Neutrophil (primary cell): ENCODE results near the gene SLC37A2.

ENCODE experiments used
- H3K27ac ChIP-seq: fragments of 200-600 bp; sonication (generic); 2 replicates; pipeline ENCODE4 v1.5.1; 2016; ENCODE audit warnings: mild to moderate bottlenecking, moderate library complexity
- H3K27me3 ChIP-seq: fragments of 200-600 bp; sonication (generic); 2 replicates; pipeline ENCODE4 v1.6.0; 2016; ENCODE audit warnings: mild to moderate bottlenecking
- H3K36me3 ChIP-seq: fragments of 200-600 bp; sonication (generic); 2 replicates; pipeline ENCODE4 v1.5.1; 2017
- H3K4me1 ChIP-seq, 2 experiments: fragments of 200-600 bp in 1 of 2; sonication (generic) in 1 of 2; 1 replicate in 1 of 2; 2 replicates in 1 of 2; pipeline versions ENCODE4 v1.5.1 to v1.6.1; 2013 to 2016; ENCODE audit warnings: low read depth in 1 of 2, low read length in 1 of 2, mild to moderate bottlenecking in 1 of 2, moderate library complexity in 1 of 2; ENCODE audit not compliant: control insufficient read depth in 1 of 2, insufficient read depth in 1 of 2
- H3K4me3 ChIP-seq, 2 experiments: fragments of 200-600 bp in 1 of 2; sonication (generic) in 1 of 2; 1 replicate in 1 of 2; 2 replicates in 1 of 2; pipeline ENCODE4 v1.5.1; 2013 to 2016; ENCODE audit warnings: low read depth in 1 of 2, low read length in 1 of 2, mild to moderate bottlenecking in 1 of 2, moderate library complexity in 1 of 2
- H3K9me3 ChIP-seq: fragments of 200-600 bp; sonication (generic); 2 replicates; pipeline ENCODE4 v1.5.1; 2016
- CTCF ChIP-seq: fragments of 200-600 bp; sonication (generic); IDR thresholded peaks from 2 replicates; pipeline ENCODE4 v1.5.1; 2016; ENCODE audit warnings: antibody characterized with exemption

SLC37A2 gene

GRCh38 chr11:125078516-125079140 is 15.5 kb downstream of the SLC37A2 start:
- Histone ChIP-seq H3K27ac (no peak overlapping the region), H3K4me3 (no peak overlapping the region), H3K9me3 (no peaks in the 10 kb centered on the region), H3K4me1 (no peaks in the 10 kb centered on the region), H3K27me3 (no peaks in the 10 kb centered on the region), H3K36me3 (no peaks in the 10 kb centered on the region)
- no peak for TF ChIP-seq CTCF

DNA sequence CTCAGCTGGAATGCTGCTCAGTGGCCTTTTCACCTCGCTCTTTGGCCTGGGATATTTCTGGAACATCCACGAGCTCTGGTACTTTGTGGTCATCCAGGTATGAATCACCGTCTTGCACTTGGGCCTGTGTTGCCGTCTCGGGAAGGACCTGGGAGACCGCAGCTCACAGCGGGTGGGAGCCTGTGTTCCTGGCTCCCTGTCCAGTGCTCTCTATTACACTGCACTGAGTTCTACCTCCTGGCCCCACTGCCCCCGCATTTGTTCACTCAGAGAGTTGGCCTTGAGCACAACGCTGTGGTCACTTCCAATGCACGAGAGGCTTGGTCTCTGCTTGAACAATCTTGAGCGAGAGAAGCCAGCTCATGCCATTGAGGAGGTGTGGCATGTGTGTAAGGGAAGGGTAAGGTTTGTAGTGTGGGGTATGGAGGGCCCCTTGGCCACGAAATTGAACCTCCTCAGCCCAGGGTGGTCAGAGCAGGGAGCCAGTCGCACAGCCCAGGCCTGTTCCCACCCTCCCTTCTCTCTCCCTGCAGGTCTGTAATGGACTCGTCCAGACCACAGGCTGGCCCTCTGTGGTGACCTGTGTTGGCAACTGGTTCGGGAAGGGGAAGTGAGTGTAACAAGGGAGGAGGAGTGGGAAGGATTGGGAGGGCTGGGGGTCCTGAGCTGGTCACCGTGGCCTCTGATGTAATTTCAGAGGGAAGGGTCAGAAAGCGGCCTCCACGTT is 16.2 kb downstream of the SLC37A2 start:
- Histone ChIP-seq H3K27me3 (no peaks in the 10 kb centered on the region), H3K36me3 (no peaks in the 10 kb centered on the region), H3K4me1 (no peaks in the 10 kb centered on the region), H3K27ac (no peak overlapping the region), H3K4me3 (no peak overlapping the region), H3K9me3 (no peaks in the 10 kb centered on the region)
- no peak for TF ChIP-seq CTCF

- H3K36me3 ChIP-seq: no peaks in the 10 kb centered on the region
These were observed 16.9 kb downstream of the SLC37A2 start for GRCh38 chr11:125079878-125080530.

DNA sequence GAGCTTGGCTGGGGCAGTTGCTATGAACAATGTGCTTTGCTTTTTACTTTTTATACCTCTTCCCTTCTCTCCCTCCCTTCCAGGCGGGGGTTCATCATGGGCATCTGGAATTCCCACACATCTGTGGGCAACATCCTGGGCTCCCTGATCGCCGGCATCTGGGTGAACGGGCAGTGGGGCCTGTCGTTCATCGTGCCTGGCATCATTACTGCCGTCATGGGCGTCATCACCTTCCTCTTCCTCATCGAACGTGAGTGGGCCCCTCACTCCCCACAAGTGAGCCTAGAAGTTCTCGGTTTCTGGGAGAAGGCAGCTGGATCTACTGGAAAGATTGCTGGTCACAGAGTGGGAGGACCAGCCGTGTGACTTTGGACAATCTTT is 17.4 kb downstream of the SLC37A2 start:
- Histone ChIP-seq H3K4me1 (no peaks in the 10 kb centered on the region), H3K27me3 (no peaks in the 10 kb centered on the region), H3K9me3 (no peaks in the 10 kb centered on the region), H3K27ac (no peak overlapping the region), H3K36me3 (no peaks in the 10 kb centered on the region), H3K4me3 (no peak overlapping the region)
- no peak for TF ChIP-seq CTCF

More at GRCh38 chr11:125079878-125080530, 16.9 kb downstream of the SLC37A2 start:
- H3K4me3 ChIP-seq: no peak overlapping the region
- no peaks in the 10 kb centered on the region for H3K4me1 ChIP-seq
- H3K27ac ChIP-seq: no peak overlapping the region
- TF ChIP-seq CTCF: no peak
- H3K27me3 ChIP-seq: no peaks in the 10 kb centered on the region
- no peaks in the 10 kb centered on the region for H3K9me3 ChIP-seq

GRCh38 chr11:125081098-125081798 is 18.1 kb downstream of the SLC37A2 start:
- H3K27ac ChIP-seq: no peak overlapping the region

More at GRCh38 chr11:125081098-125081798, 18.1 kb downstream of the SLC37A2 start:
- Histone ChIP-seq H3K4me1 (no peaks in the 10 kb centered on the region), H3K36me3 (no peaks in the 10 kb centered on the region), H3K27me3 (no peaks in the 10 kb centered on the region), H3K9me3 (no peaks in the 10 kb centered on the region), H3K4me3 (no peak overlapping the region)
- TF ChIP-seq CTCF: no peak
